Mucosa of descending colon (tissue), 3 donors: ENCODE data around the gene IMMP1L. TPM values are rescaled to one million over a fixed set of nuclear protein-coding genes. Genes with fewer than 3 reads are reported as not detected.

Source experiments
- ATAC-seq: fragments of 200-7000 bp; cut with Tn5 transposase; one replicate; pipeline ENCODE4 v1.9.1; 2020; ENCODE audit warnings: mild to moderate bottlenecking, moderate library complexity
- DNase-seq, 3 donors: peaks; one replicate each; pipeline ENCODE4 v3.0.0-alpha.2; 2020
- H3K36me3 ChIP-seq: fragments of 200-600 bp; one replicate; pipeline ENCODE4 v1.8.0; 2021; ENCODE audit warnings: low read depth, mild to moderate bottlenecking
- H3K4me1 ChIP-seq: fragments of 200-600 bp; one replicate; pipeline ENCODE4 v1.8.0; 2021; ENCODE audit warnings: low read depth, mild to moderate bottlenecking
- H3K4me3 ChIP-seq: fragments of 200-600 bp; one replicate; pipeline ENCODE4 v1.8.0; 2021; ENCODE audit warnings: mild to moderate bottlenecking
- H3K9me3 ChIP-seq: fragments of 200-600 bp; one replicate; pipeline ENCODE4 v1.8.0; 2021; ENCODE audit warnings: mild to moderate bottlenecking
- CTCF ChIP-seq: fragments of 200-600 bp; IDR thresholded peaks from one replicate; pipeline ENCODE4 v1.8.0; 2022; ENCODE audit warnings: antibody characterized with exemption, mild to moderate bottlenecking
- intact Hi-C, 2 donors: fragments of 100-400 bp; cut with DNase I in 1 of 2; cut with micrococcal nuclease in 1 of 2; formaldehyde crosslinking; loops; one replicate each; pipeline versions ENCODE4 v1.11.0 to v1.11.1; 2022; cut with DNase I, micrococcal nuclease
- total RNA-seq, 3 donors: library from RNA; stranded (reverse); fragmentation: NEBNext Ultra II Directional in 2 of 3; extraction: Animal tissue kit (Norgen Biotek cat#: 25700) in 2 of 3; gene quantifications; one replicate each; pipeline versions ENCODE4 v1.2.1 to v1.2.4, GENCODE V29; 2021 to 2023
- donor health status: DM: no; HTN: no; CAD: no; lungs with moderate emphysema.
- donor health status: DM: no; HTN: no; CAD: no.
- donor health status: DM: no; HTN: yes; CAD: no.

IMMP1L gene
- total RNA-seq, 3 donors from 2014 or later = 15.0 to 18.9 (median 18.2) TPM

- Histone ChIP-seq H3K36me3 (no peaks in the 10 kb centered on the region), H3K9me3 (no peaks in the 10 kb centered on the region), H3K4me3 (no peak overlapping the region), H3K4me1 (no peaks in the 10 kb centered on the region)
- no peak for TF ChIP-seq CTCF
- ATAC-seq (no peak), DNase-seq (no peak)
- intact Hi-C loops = no loop called here
These were observed 67.3 kb downstream of the IMMP1L start for GRCh38 chr11:31442086-31442485.

- no peaks in the 10 kb centered on the region for H3K4me1 ChIP-seq
- intact Hi-C loops = no loop called here
- TF ChIP-seq CTCF = no peak
- no peaks in the 10 kb centered on the region for H3K36me3 ChIP-seq
- DNase-seq (no peak), ATAC-seq (no peak)
- H3K4me3 ChIP-seq = no peak overlapping the region
- no peaks in the 10 kb centered on the region for H3K9me3 ChIP-seq
These were observed 68.1 kb downstream of the IMMP1L start for GRCh38 chr11:31441296-31441695.

- TF ChIP-seq CTCF = no peak
- Histone ChIP-seq H3K4me1 (no peaks in the 10 kb centered on the region), H3K4me3 (no peak overlapping the region), H3K36me3 (no peaks in the 10 kb centered on the region), H3K9me3 (no peaks in the 10 kb centered on the region)
- intact Hi-C loops = no loop called here
- ATAC-seq = no peak
- no peak for DNase-seq
These were observed 71.5 kb downstream of the IMMP1L start for GRCh38 chr11:31437742-31438435.

- intact Hi-C loops = no loop called here
- DNase-seq = no peak
- no peak for ATAC-seq
- Histone ChIP-seq H3K36me3 (no peaks in the 10 kb centered on the region), H3K4me3 (no peak overlapping the region), H3K9me3 (no peaks in the 10 kb centered on the region), H3K4me1 (no peaks in the 10 kb centered on the region)
- no peak for TF ChIP-seq CTCF
These were observed 75.6 kb downstream of the IMMP1L start for GRCh38 chr11:31433851-31434250.

- no peak for TF ChIP-seq CTCF
- ATAC-seq (no peak), DNase-seq (no peak)
- Histone ChIP-seq H3K9me3 (no peaks in the 10 kb centered on the region), H3K4me1 (no peaks in the 10 kb centered on the region), H3K36me3 (no peaks in the 10 kb centered on the region), H3K4me3 (no peak overlapping the region)
- intact Hi-C loops = no loop called here
These were observed 84.8 kb downstream of the IMMP1L start for GRCh38 chr11:31424652-31425051.

- DNase-seq (no peak), ATAC-seq (no peak)
- no peak for TF ChIP-seq CTCF
- no peak overlapping the region for H3K4me3 ChIP-seq
- no peaks in the 10 kb centered on the region for H3K36me3 ChIP-seq
- no peaks in the 10 kb centered on the region for H3K9me3 ChIP-seq
- intact Hi-C loops = no loop called here
- H3K4me1 ChIP-seq = no peaks in the 10 kb centered on the region
These were observed 86.7 kb downstream of the IMMP1L start for GRCh38 chr11:31422703-31423102.
